ENCODE measurements around the gene MNT. TPM values are rescaled to one million over a fixed set of nuclear protein-coding genes. Genes with fewer than 3 reads are reported as not detected.
"Not testable (repeated sequence)": the region's sequence is repeated elsewhere in the genome, so short reads cannot be mapped to it uniquely, and the experiment has no call there.

The MNT gene
- 9.9 TPM for total RNA-seq
- long read RNA-seq, partial matches to known transcripts, result 0 of 13 reads
- long read RNA-seq, other reads (novel, unspliced or antisense), result 13 of 13 reads

GRCh38 chr17:2400877-2401425, at the start of gene MNT:
MNT (minus strand) TSS chr17:2401060; CDS start chr17:2400712, 348 bp downstream.
- no peaks in the 10 kb centered on the region for H3K27me3 ChIP-seq (ENCODE audit: low read depth)
- peak within 1 kb of the TSS; percentile 87 for H3K4me3 ChIP-seq
- peak; percentile 19 for TF ChIP-seq CTCF (IDR thresholded peaks at IDR 0.05; ENCODE audit: borderline replicate concordance)
- peak within 1 kb of the TSS; percentile 99 for H3K27ac ChIP-seq (replicated peaks)
- H3K36me3 ChIP-seq, result no peaks in the 10 kb centered on the region
- H3K9me3 ChIP-seq (replicated peaks), result no peaks in the 10 kb centered on the region
- intact Hi-C loops (cut with micrococcal nuclease), result no loop called here
- H3K4me1 ChIP-seq, result peaks cover 85% of the 10 kb centered on the region
- DNase-seq, result peak; percentile 94

- Histone ChIP-seq H3K27me3 (ENCODE audit: low read depth) (no peaks in the 10 kb centered on the region), H3K36me3 (peaks cover under 1% of the 10 kb centered on the region), H3K4me1 (peaks cover 11% of the 10 kb centered on the region), H3K27ac (replicated peaks) (no peak overlapping the region), H3K9me3 (replicated peaks) (peaks cover 8% of the 10 kb centered on the region), H3K4me3 (no peak overlapping the region)
- no peak for DNase-seq
- no peak for TF ChIP-seq CTCF (IDR thresholded peaks at IDR 0.05; ENCODE audit: borderline replicate concordance)
- intact Hi-C loops (cut with micrococcal nuclease), result no loop called here
Measured at GRCh38 chr17:2450016-2450650, 49.3 kb upstream of the MNT start.

- Histone ChIP-seq H3K4me3 (no peak overlapping the region), H3K9me3 (replicated peaks) (peaks cover 8% of the 10 kb centered on the region), H3K36me3 (no peaks in the 10 kb centered on the region), H3K27ac (replicated peaks) (no peak overlapping the region), H3K4me1 (peaks cover 11% of the 10 kb centered on the region), H3K27me3 (ENCODE audit: low read depth) (no peaks in the 10 kb centered on the region)
- no peak for DNase-seq
- intact Hi-C loops (cut with micrococcal nuclease), result no loop called here
- no peak for TF ChIP-seq CTCF (IDR thresholded peaks at IDR 0.05; ENCODE audit: borderline replicate concordance)
Measured at GRCh38 chr17:2449486-2449885, 48.6 kb upstream of the MNT start.

DNA sequence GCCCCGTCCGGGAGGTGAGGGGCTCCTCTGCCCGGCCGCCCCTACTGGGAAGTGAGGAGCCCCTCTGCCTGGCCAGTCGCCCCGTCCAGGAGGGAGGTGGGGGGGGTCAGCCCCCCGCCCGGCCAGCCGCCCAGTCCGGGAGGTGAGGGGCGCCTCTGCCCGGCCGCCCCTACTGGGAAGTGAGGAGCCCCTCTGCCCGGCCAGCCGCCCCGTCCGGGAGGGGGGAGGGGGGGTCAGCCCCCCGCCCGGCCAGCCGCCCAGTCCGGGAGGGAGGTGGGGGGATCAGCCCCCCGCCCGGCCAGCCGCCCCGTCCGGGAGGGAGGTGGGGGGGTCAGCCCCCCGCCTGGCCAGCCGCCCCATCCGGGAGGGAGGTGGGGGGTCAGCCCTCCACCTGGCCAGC, 46.6 kb upstream of the MNT start:
- DNase-seq; H3K36me3 ChIP-seq; H3K4me3 ChIP-seq; intact Hi-C loops (cut with micrococcal nuclease); H3K27me3 ChIP-seq (ENCODE audit: low read depth); H3K9me3 ChIP-seq (replicated peaks); H3K27ac ChIP-seq (replicated peaks): not testable (repeated sequence)
- H3K4me1 ChIP-seq, result peaks cover 11% of the 10 kb centered on the region

GRCh38 chr17:2445638-2446037, 44.8 kb upstream of the MNT start:
- DNase-seq, result no peak
- Histone ChIP-seq H3K9me3 (replicated peaks) (peaks cover 8% of the 10 kb centered on the region), H3K27me3 (ENCODE audit: low read depth) (no peaks in the 10 kb centered on the region), H3K4me3 (no peak overlapping the region), H3K27ac (replicated peaks) (no peak overlapping the region), H3K4me1 (peaks cover 11% of the 10 kb centered on the region), H3K36me3 (peaks cover 13% of the 10 kb centered on the region)
- no peak for TF ChIP-seq CTCF (IDR thresholded peaks at IDR 0.05; ENCODE audit: borderline replicate concordance)
- intact Hi-C loops (cut with micrococcal nuclease), result no loop called here

- peaks cover 2% of the 10 kb centered on the region for H3K4me1 ChIP-seq
- H3K9me3 ChIP-seq (replicated peaks), result peaks cover 8% of the 10 kb centered on the region
- H3K27me3 ChIP-seq (ENCODE audit: low read depth), result no peaks in the 10 kb centered on the region
- DNase-seq, result no peak
- no peak for TF ChIP-seq CTCF (IDR thresholded peaks at IDR 0.05; ENCODE audit: borderline replicate concordance)
- intact Hi-C loops (cut with micrococcal nuclease), result no loop called here
- H3K27ac ChIP-seq (replicated peaks), result no peak overlapping the region
- H3K4me3 ChIP-seq, result no peak overlapping the region
- peaks cover 24% of the 10 kb centered on the region for H3K36me3 ChIP-seq
Measured at GRCh38 chr17:2444382-2444781, 43.5 kb upstream of the MNT start.

Measured in left ventricle myocardium inferior (tissue), 1 donor.